GM18511 (cell line): ENCODE data around the gene PCBP2.

Experiments
- ATAC-seq: cut with Tn5 transposase; IDR thresholded peaks from one replicate; pipeline ENCODE4 v1.9.1; 2021; ENCODE audit warnings: mild to moderate bottlenecking, moderate library complexity; ENCODE audit not compliant: unreplicated experiment

PCBP2 gene

GRCh38 chr12:53506450-53506785 is 54.5 kb downstream of the PCBP2 start:
- ATAC-seq = no peak

GRCh38 chr12:53506881-53507602 is 55.1 kb downstream of the PCBP2 start, which contains the start of gene NPFF:
Gene NPFF, minus strand, starts transcription at chr12:53507484. Its CDS starts 10 bp downstream, at chr12:53507474.
- ATAC-seq = no peak

- ATAC-seq = no peak
These were observed 55.6 kb downstream of the PCBP2 start for GRCh38 chr12:53507603-53507885.

GRCh38 chr12:53508534-53509170 is 56.8 kb downstream of the PCBP2 start:
- peak; percentile 91 for ATAC-seq

GRCh38 chr12:53510181-53510812 is 58.4 kb downstream of the PCBP2 start:
- ATAC-seq = no peak

GRCh38 chr12:53513712-53514410 is 62.0 kb downstream of the PCBP2 start:
- ATAC-seq = no peak

- ATAC-seq = no peak
These were observed 62.9 kb downstream of the PCBP2 start for GRCh38 chr12:53514628-53515290.

GRCh38 chr12:53515291-53515680 is 63.4 kb downstream of the PCBP2 start:
- no peak for ATAC-seq

GRCh38 chr12:53516758-53517455 is 65.0 kb downstream of the PCBP2 start:
- ATAC-seq = no peak

- no peak for ATAC-seq
These were observed 66.5 kb downstream of the PCBP2 start for GRCh38 chr12:53518381-53518780.

- ATAC-seq = no peak
These were observed 71.2 kb downstream of the PCBP2 start for GRCh38 chr12:53523131-53523530.

- ATAC-seq = no peak
These were observed 72.6 kb downstream of the PCBP2 start for GRCh38 chr12:53524476-53524875.

- no peak for ATAC-seq
These were observed 78.2 kb downstream of the PCBP2 start for GRCh38 chr12:53530061-53530460.
